Large intestine (tissue), 3 donors: ENCODE results near the gene GPR155. TPM values are rescaled to one million over a fixed set of nuclear protein-coding genes. Genes with fewer than 3 reads are reported as not detected.
"Not testable (repeated sequence)": the region's sequence is repeated elsewhere in the genome, so short reads cannot be mapped to it uniquely, and the experiment has no call there.

Experiments used
- DNase-seq, 2 donors: peaks; one replicate each; pipeline versions ENCODE4 v3.0.0 to v3.0.0-alpha.2; 2013
- H3K27ac ChIP-seq: one replicate; pipeline ENCODE4 v1.5.1; 2013; ENCODE audit warnings: low read length
- H3K27me3 ChIP-seq: 2 replicates; pipeline ENCODE4 v1.6.1; 2013; ENCODE audit warnings: low read length; ENCODE audit not compliant: control insufficient read depth, insufficient read depth
- H3K36me3 ChIP-seq: 2 replicates; pipeline ENCODE4 v1.6.1; 2013; ENCODE audit warnings: low read length; ENCODE audit not compliant: control insufficient read depth, insufficient read depth
- H3K4me1 ChIP-seq: one replicate; pipeline ENCODE4 v1.6.1; 2013; ENCODE audit warnings: low read length; ENCODE audit not compliant: control insufficient read depth, insufficient read depth
- H3K4me3 ChIP-seq: one replicate; pipeline ENCODE4 v1.5.1; 2013; ENCODE audit warnings: low read length
- H3K9me3 ChIP-seq: one replicate; pipeline ENCODE4 v1.6.1; 2013; ENCODE audit warnings: mild to moderate bottlenecking, low read depth, low read length, moderate library complexity; ENCODE audit not compliant: control insufficient read depth
- WGBS: methylation state at CpG from one replicate; pipeline ENCODE4 v1.1.5; 2013; ENCODE audit warnings: low lambda C conversion rate; ENCODE audit not compliant: insufficient coverage; 5-methylcytosine and 5-hydroxymethylcytosine counted together
- polyA plus RNA-seq: library from polyadenylated mRNA; unstranded; fragments of 120-200 nt; gene quantifications from one replicate; pipeline ENCODE4 v1.2.1, GENCODE V29; 2013

The GPR155 gene
- polyA plus RNA-seq, 1 donor, result 3.7 TPM

- Histone ChIP-seq H3K27me3 (no peaks in the 10 kb centered on the region), H3K27ac (no peak overlapping the region), H3K36me3 (peaks cover 8% of the 10 kb centered on the region), H3K9me3 (no peaks in the 10 kb centered on the region), H3K4me3 (no peak overlapping the region), H3K4me1 (no peaks in the 10 kb centered on the region)
- DNase-seq, result no peak
These were observed 86.0 kb downstream of the GPR155 start for GRCh38 chr2:174400853-174401252.

- H3K4me1 ChIP-seq, result no peaks in the 10 kb centered on the region
- no CpG with 5 or more reads among the region's 1 CpG for WGBS
- H3K9me3 ChIP-seq, result no peaks in the 10 kb centered on the region
- peaks cover 8% of the 10 kb centered on the region for H3K36me3 ChIP-seq
- DNase-seq, result no peak
- H3K27me3 ChIP-seq, result no peaks in the 10 kb centered on the region
- H3K4me3 ChIP-seq, result no peak overlapping the region
- no peak overlapping the region for H3K27ac ChIP-seq
These were observed 87.7 kb downstream of the GPR155 start for GRCh38 chr2:174399171-174399570.

- Histone ChIP-seq H3K9me3 (no peaks in the 10 kb centered on the region), H3K4me1 (no peaks in the 10 kb centered on the region), H3K4me3 (no peak overlapping the region), H3K27me3 (no peaks in the 10 kb centered on the region), H3K27ac (no peak overlapping the region), H3K36me3 (peaks cover 4% of the 10 kb centered on the region)
- DNase-seq, result no peak
- 83% methylated on average over 1 of the region's 3 CpGs for WGBS
These were observed 89.1 kb downstream of the GPR155 start for GRCh38 chr2:174397773-174398172.

GRCh38 chr2:174395969-174396630, 90.7 kb downstream of the GPR155 start:
- DNase-seq, result peak; percentile 49 to 84
- Histone ChIP-seq H3K4me1 (no peaks in the 10 kb centered on the region), H3K4me3 (peak overlapping the region; percentile 73), H3K36me3 (no peaks in the 10 kb centered on the region), H3K9me3 (no peaks in the 10 kb centered on the region), H3K27me3 (no peaks in the 10 kb centered on the region), H3K27ac (peak overlapping the region; percentile 92)
- 0% methylated on average over 1 of the region's 27 CpGs for WGBS

- DNase-seq, result peak; percentile 88 to 96
- Histone ChIP-seq H3K27me3 (no peaks in the 10 kb centered on the region), H3K9me3 (no peaks in the 10 kb centered on the region), H3K27ac (peak within 1 kb of the TSS; percentile 92), H3K36me3 (no peaks in the 10 kb centered on the region), H3K4me3 (peak within 1 kb of the TSS; percentile 73), H3K4me1 (no peaks in the 10 kb centered on the region)
- WGBS, result no CpG with 5 or more reads among the region's 35 CpGs
These were observed 91.4 kb downstream of the GPR155 start, which contains the start of gene SCRN3 for GRCh38 chr2:174395284-174395968. Gene SCRN3 (plus strand): TSS chr2:174395730. CDS start chr2:174398284, 2,554 bp downstream.

- no peaks in the 10 kb centered on the region for H3K27me3 ChIP-seq
- DNase-seq, result no peak
- no peak overlapping the region for H3K4me3 ChIP-seq
- H3K9me3 ChIP-seq, result no peaks in the 10 kb centered on the region
- H3K36me3 ChIP-seq, result peaks cover 11% of the 10 kb centered on the region
- H3K27ac ChIP-seq, result no peak overlapping the region
- no peaks in the 10 kb centered on the region for H3K4me1 ChIP-seq
These were observed 94.1 kb downstream of the GPR155 start for GRCh38 chr2:174392706-174393105.

- H3K4me3 ChIP-seq, H3K27me3 ChIP-seq, H3K27ac ChIP-seq, H3K9me3 ChIP-seq, H3K4me1 ChIP-seq: not testable (repeated sequence)
- peak; percentile 4 to 55 for DNase-seq
- peaks cover 23% of the 10 kb centered on the region for H3K36me3 ChIP-seq
- WGBS, result no CpG with 5 or more reads among the region's 3 CpGs
These were observed 96.5 kb downstream of the GPR155 start for GRCh38 chr2:174390303-174390702.

- WGBS, result 80% methylated on average over 2 of the region's 6 CpGs
- Histone ChIP-seq H3K4me1 (no peaks in the 10 kb centered on the region), H3K27ac (no peak overlapping the region), H3K4me3 (no peak overlapping the region), H3K9me3 (no peaks in the 10 kb centered on the region), H3K27me3 (no peaks in the 10 kb centered on the region), H3K36me3 (peaks cover 26% of the 10 kb centered on the region)
- DNase-seq, result no peak
These were observed 97.3 kb downstream of the GPR155 start for GRCh38 chr2:174389542-174389941.

GRCh38 chr2:174388706-174389105, 98.1 kb downstream of the GPR155 start:
- H3K27me3 ChIP-seq, DNase-seq, H3K27ac ChIP-seq, H3K9me3 ChIP-seq, H3K4me3 ChIP-seq, H3K4me1 ChIP-seq: not testable (repeated sequence)
- WGBS, result no CpG with 5 or more reads among the region's 3 CpGs
- H3K36me3 ChIP-seq, result peaks cover 26% of the 10 kb centered on the region

- no peak for DNase-seq
- no peaks in the 10 kb centered on the region for H3K27me3 ChIP-seq
- H3K4me1 ChIP-seq, result no peaks in the 10 kb centered on the region
- H3K36me3 ChIP-seq, result peaks cover 33% of the 10 kb centered on the region
- WGBS, result 93% methylated on average over 2 of the region's 3 CpGs
- H3K27ac ChIP-seq, result no peak overlapping the region
- H3K4me3 ChIP-seq, result no peak overlapping the region
- H3K9me3 ChIP-seq, result no peaks in the 10 kb centered on the region
These were observed 101.6 kb downstream of the GPR155 start for GRCh38 chr2:174385201-174385600.

- H3K27ac ChIP-seq, result no peak overlapping the region
- no CpG with 5 or more reads among the region's 1 CpG for WGBS
These were observed 103.0 kb downstream of the GPR155 start for GRCh38 chr2:174383796-174384195.

More at GRCh38 chr2:174383796-174384195, 103.0 kb downstream of the GPR155 start:
- DNase-seq, result no peak
- Histone ChIP-seq H3K27me3 (no peaks in the 10 kb centered on the region), H3K4me1 (no peaks in the 10 kb centered on the region), H3K4me3 (no peak overlapping the region), H3K9me3 (no peaks in the 10 kb centered on the region), H3K36me3 (peaks cover 37% of the 10 kb centered on the region)
